Measurements from ENCODE around the gene APOL4. TPM values are rescaled to one million over a fixed set of nuclear protein-coding genes. Genes with fewer than 3 reads are reported as not detected.

The APOL4 gene
- total and polyA plus RNA-seq, 2 of the 4 experiments (the other 2 are of a cell fraction): 0.07 TPM; not detected in 1

DNA sequence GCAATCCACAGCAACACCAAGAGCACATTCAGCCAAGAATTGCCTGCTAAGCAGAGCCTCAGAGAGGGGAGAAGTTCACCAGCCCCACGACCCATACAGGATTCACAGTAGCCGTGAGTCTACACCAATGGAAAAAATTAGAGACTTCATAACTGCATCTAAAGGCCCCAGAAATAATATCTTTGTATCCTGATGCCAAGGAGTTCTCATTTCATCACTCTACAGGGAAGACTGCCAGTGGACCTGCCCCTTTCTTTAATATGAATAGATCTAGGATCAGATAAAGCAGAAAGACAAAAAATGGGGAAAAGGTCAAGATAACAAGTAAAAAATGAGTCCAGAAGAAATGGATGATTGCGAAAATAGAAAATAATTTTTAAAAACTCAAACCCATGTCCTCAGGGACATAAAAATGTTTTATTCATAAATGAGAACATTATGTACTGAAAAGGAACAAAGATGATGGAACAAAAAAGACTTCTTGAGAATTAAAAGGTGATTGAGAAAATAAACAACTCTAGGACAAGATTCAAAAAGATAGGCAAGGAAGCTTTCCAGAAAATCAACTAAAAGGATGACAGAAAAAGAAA lies 50.5 kb downstream of the APOL4 start:
- intact Hi-C loops (cut with micrococcal nuclease): no loop called here
- peaks cover 0 to 2% of the 10 kb centered on the region in 2 experiments; a peak in 1 of 4 replicates for H3K79me1 ChIP-seq (ENCODE audit: low read depth in 1 of 2, low read length in 2 of 2)
- H4K91ac ChIP-seq (ENCODE audit: insufficient read depth, low read depth, low read length): no peak overlapping the region
- no peak overlapping the region for H3K4me2 ChIP-seq (ENCODE audit: low read depth, low read length)
- CTCF ChIA-PET: no interaction called here
- ATAC-seq (ENCODE audit: low read depth) (no peak), DNase-seq (no peak)
- H3K9me3 ChIP-seq (ENCODE audit: control insufficient read depth, insufficient read depth, low read length): peaks cover 2% of the 10 kb centered on the region; the same call in 1 of the 2 replicates
- peaks cover 2% of the 10 kb centered on the region; the same call in 1 of the 2 replicates for H3K27me3 ChIP-seq (ENCODE audit: control insufficient read depth, insufficient read depth, low read length)
- H4K20me1 ChIP-seq (ENCODE audit: insufficient read depth, low read length): no peaks in the 10 kb centered on the region
- no peak overlapping the region for H2BK120ac ChIP-seq (ENCODE audit: low read depth, low read length)
- H2BK20ac ChIP-seq (ENCODE audit: low read depth, low read length): no peak overlapping the region
- H3K18ac ChIP-seq (ENCODE audit: low read depth, low read length): no peak overlapping the region
- no peak overlapping the region for H3K14ac ChIP-seq (replicated peaks; ENCODE audit: low read depth, low read length)
- TF ChIP-seq BHLHE40 (IDR thresholded peaks at IDR 0.05; ENCODE audit: low read depth, low read length) (no peak), MAZ (IDR thresholded peaks at IDR 0.05; ENCODE audit: borderline replicate concordance, low read depth, low read length) (no peak), MAFK (IDR thresholded peaks at IDR 0.05; ENCODE audit: low read depth, low read length) (no peak), POLR2A (IDR thresholded peaks at IDR 0.05; ENCODE audit: low read depth, low read length) (no peak), CHD1 (IDR thresholded peaks at IDR 0.05; ENCODE audit: low read depth, low read length) (no peak)
- TF ChIP-seq, protein P1, sequence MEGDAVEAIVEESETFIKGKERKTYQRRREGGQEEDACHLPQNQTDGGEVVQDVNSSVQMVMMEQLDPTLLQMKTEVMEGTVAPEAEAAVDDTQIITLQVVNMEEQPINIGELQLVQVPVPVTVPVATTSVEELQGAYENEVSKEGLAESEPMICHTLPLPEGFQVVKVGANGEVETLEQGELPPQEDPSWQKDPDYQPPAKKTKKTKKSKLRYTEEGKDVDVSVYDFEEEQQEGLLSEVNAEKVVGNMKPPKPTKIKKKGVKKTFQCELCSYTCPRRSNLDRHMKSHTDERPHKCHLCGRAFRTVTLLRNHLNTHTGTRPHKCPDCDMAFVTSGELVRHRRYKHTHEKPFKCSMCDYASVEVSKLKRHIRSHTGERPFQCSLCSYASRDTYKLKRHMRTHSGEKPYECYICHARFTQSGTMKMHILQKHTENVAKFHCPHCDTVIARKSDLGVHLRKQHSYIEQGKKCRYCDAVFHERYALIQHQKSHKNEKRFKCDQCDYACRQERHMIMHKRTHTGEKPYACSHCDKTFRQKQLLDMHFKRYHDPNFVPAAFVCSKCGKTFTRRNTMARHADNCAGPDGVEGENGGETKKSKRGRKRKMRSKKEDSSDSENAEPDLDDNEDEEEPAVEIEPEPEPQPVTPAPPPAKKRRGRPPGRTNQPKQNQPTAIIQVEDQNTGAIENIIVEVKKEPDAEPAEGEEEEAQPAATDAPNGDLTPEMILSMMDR (conservative IDR thresholded peaks at IDR 0.05; ENCODE audit: low read depth, low read length): no peak
- in situ Hi-C loops (cut with MboI; ENCODE audit: low sequenced_read_pairs): no loop called here
- peaks cover 7% of the 10 kb centered on the region; the same call in 1 of the 2 replicates for H3K4me1 ChIP-seq (ENCODE audit: control insufficient read depth, insufficient read depth, low read length)
- no peak overlapping the region for H2BK5ac ChIP-seq (ENCODE audit: low read depth, low read length, poor library complexity, severe bottlenecking)
- no peak overlapping the region for H4K8ac ChIP-seq (ENCODE audit: low read depth in 2 of 2, low read length in 2 of 2)
- H3K27ac ChIP-seq (ENCODE audit: insufficient read depth, low read length): no peak overlapping the region
- dilution Hi-C loops (cut with HindIII; ENCODE audit: low sequenced_read_pairs, unreplicated experiment): no loop called here
- no peak overlapping the region for H3K23ac ChIP-seq (ENCODE audit: low read depth, low read length)
- H3K36me3 ChIP-seq (ENCODE audit: control insufficient read depth, insufficient read depth, low read length): no peaks in the 10 kb centered on the region
- POLR2A ChIA-PET (ENCODE audit: unreplicated experiment): no interaction called here
- no peak overlapping the region for H2AK9ac ChIP-seq (replicated peaks; ENCODE audit: low read depth, low read length, poor library complexity)
- no peak overlapping the region for H2BK15ac ChIP-seq (ENCODE audit: low read depth, low read length)
- H3K9ac ChIP-seq (ENCODE audit: low read depth, low read length): no peak overlapping the region
- no peak overlapping the region for H2AFZ ChIP-seq (replicated peaks; ENCODE audit: low read length, poor library complexity)
- no peak overlapping the region for H2AK5ac ChIP-seq (ENCODE audit: low read depth, low read length)
- no peak overlapping the region for H3K56ac ChIP-seq (ENCODE audit: extremely low read depth, insufficient read depth, low read length)
- no peak overlapping the region for H3K4me3 ChIP-seq (ENCODE audit: insufficient read depth, low read depth, low read length)
- WGBS, 2 experiments (ENCODE audit: extremely low coverage in 2 of 2, insufficient read length in 1 of 2): no CpG with 5 or more reads among the region's 3 CpGs
- H3K4ac ChIP-seq (ENCODE audit: low read depth, low read length): no peak overlapping the region
- peaks cover 2% of the 10 kb centered on the region; the same call in 1 of the 2 replicates for H3K9me1 ChIP-seq (ENCODE audit: insufficient read depth, low read length)
- no TSS peak for BruUV-seq (replicated peaks)
- H4K5ac ChIP-seq (ENCODE audit: low read depth, low read length): no peak overlapping the region
